ENCODE results near the gene MAMDC4.
"Not testable (repeated sequence)": the region's sequence is repeated elsewhere in the genome, so short reads cannot be mapped to it uniquely, and the experiment has no call there.

The MAMDC4 gene

GRCh38 chr9:136858844-136859757 lies 7.0 kb downstream of the MAMDC4 start:
- no peak for FAIRE-seq
- DNase-seq (ENCODE audit: insufficient read length, low spot score), result no peak

- no peak for DNase-seq (ENCODE audit: insufficient read length, low spot score)
- no peak for FAIRE-seq
These were observed 8.4 kb downstream of the MAMDC4 start for GRCh38 chr9:136860529-136860928.

GRCh38 chr9:136860933-136861873 lies 9.1 kb downstream of the MAMDC4 start:
- DNase-seq (ENCODE audit: insufficient read length, low spot score) (no peak), FAIRE-seq (no peak)

- no peak for FAIRE-seq
- no peak for DNase-seq (ENCODE audit: insufficient read length, low spot score)
These were observed 9.8 kb downstream of the MAMDC4 start for GRCh38 chr9:136861874-136862457.

GRCh38 chr9:136862849-136863622 lies 10.9 kb downstream of the MAMDC4 start:
- no peak for DNase-seq (ENCODE audit: insufficient read length, low spot score)
- no peak for FAIRE-seq

- FAIRE-seq (no peak), DNase-seq (ENCODE audit: insufficient read length, low spot score) (no peak)
These were observed 11.6 kb downstream of the MAMDC4 start for GRCh38 chr9:136863623-136864273.

- no peak for DNase-seq (ENCODE audit: insufficient read length, low spot score)
- no peak for FAIRE-seq
These were observed 13.1 kb downstream of the MAMDC4 start for GRCh38 chr9:136865041-136865767.

- no peak for FAIRE-seq
- no peak for DNase-seq (ENCODE audit: insufficient read length, low spot score)
These were observed 13.6 kb downstream of the MAMDC4 start for GRCh38 chr9:136865768-136866103.

GRCh38 chr9:136866898-136867421 lies 14.8 kb downstream of the MAMDC4 start:
- not testable (repeated sequence) for DNase-seq (ENCODE audit: insufficient read length, low spot score); FAIRE-seq

GRCh38 chr9:136867480-136867879 lies 15.3 kb downstream of the MAMDC4 start:
- DNase-seq (ENCODE audit: insufficient read length, low spot score), result no peak

GRCh38 chr9:136867917-136868316 lies 15.8 kb downstream of the MAMDC4 start:
- no peak for FAIRE-seq
- no peak for DNase-seq (ENCODE audit: insufficient read length, low spot score)

More at GRCh38 chr9:136867480-136867879, 15.3 kb downstream of the MAMDC4 start:
- FAIRE-seq, result no peak

GRCh38 chr9:136868644-136869043 lies 16.5 kb downstream of the MAMDC4 start:
- no peak for DNase-seq (ENCODE audit: insufficient read length, low spot score)
- no peak for FAIRE-seq

- DNase-seq (ENCODE audit: insufficient read length, low spot score); FAIRE-seq: not testable (repeated sequence)
These were observed 17.5 kb downstream of the MAMDC4 start for GRCh38 chr9:136869611-136870010.

GRCh38 chr9:136875155-136875554 lies 23.0 kb downstream of the MAMDC4 start:
- FAIRE-seq (no peak), DNase-seq (ENCODE audit: insufficient read length, low spot score) (no peak)

- DNase-seq (ENCODE audit: insufficient read length, low spot score) (no peak), FAIRE-seq (no peak)
These were observed 24.3 kb downstream of the MAMDC4 start for GRCh38 chr9:136876476-136876875.

GRCh38 chr9:136880651-136881050 lies 28.5 kb downstream of the MAMDC4 start:
- FAIRE-seq (no peak), DNase-seq (ENCODE audit: insufficient read length, low spot score) (no peak)

GRCh38 chr9:136881691-136882108 lies 29.6 kb downstream of the MAMDC4 start:
- FAIRE-seq, result peak; percentile 90
- DNase-seq (ENCODE audit: insufficient read length, low spot score), result peak; percentile 72

- DNase-seq (ENCODE audit: insufficient read length, low spot score), result peak; percentile 79
- no peak for FAIRE-seq
These were observed 30.2 kb downstream of the MAMDC4 start for GRCh38 chr9:136882109-136882946.

Data from GM19239 (cell line).